Hypothalamus (tissue), 51 donors: ENCODE results near the gene DENND1A.
A peak's percentile ranks its signal among the peaks of the same experiment; 100 is the strongest.

ENCODE experiments used
- DNase-seq, 51 donors: peaks; one replicate each; lab custom pipeline; 2025; lab: John Stamatoyannopoulos, UW

The DENND1A gene

GRCh38 chr9:123696476-123696875 is 233.4 kb downstream of the DENND1A start:
- DNase-seq, result no peak

- no peak for DNase-seq
Measured at GRCh38 chr9:123695386-123695785, 234.5 kb downstream of the DENND1A start.

- no peak for DNase-seq
Measured at GRCh38 chr9:123691765-123692303, 238.1 kb downstream of the DENND1A start.

GRCh38 chr9:123689701-123690428 is 240.1 kb downstream of the DENND1A start:
- DNase-seq, result no peak

DNA sequence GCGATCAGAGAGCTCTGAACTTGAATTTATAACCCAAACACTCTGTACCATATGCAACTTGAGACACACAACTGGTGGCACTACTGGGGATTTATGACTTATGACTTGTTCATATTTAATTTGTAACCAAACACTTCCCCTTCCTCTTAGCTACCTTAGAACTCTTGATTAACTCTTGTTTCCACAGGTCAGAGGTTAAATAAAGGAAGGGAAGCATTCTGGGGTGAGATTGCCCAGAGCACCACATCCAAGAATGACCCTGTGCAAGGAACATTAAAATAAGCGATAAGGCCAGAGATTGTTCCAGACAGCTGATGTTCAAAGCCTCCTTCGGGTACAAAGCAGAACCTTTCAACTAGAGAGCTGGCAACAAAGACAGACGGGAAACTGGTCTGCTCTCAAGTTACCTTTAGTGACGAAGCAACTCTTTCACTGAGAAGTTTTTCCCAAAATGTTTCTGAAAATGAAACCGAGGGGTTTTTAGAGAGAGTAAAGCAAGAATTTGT is 242.6 kb downstream of the DENND1A start:
- DNase-seq, result no peak

DNA sequence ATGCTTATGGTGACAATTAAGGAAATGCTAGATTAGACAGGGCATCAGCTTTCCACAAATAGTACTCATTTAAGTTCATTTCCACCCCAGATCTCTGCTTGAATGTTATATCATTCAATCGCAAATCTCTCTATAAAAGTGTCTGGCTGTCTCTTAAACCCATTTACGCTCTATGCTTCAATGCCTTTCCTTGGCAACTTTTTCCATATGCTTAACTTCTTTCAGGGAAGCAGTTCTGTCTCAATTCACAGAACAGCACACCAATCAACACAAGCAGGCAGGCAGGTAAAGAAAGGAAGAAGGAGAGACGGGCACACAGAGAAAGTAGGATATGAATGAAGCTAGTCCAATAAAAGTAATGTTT is 243.1 kb downstream of the DENND1A start:
- no peak for DNase-seq

GRCh38 chr9:123686131-123686828 is 243.6 kb downstream of the DENND1A start:
- DNase-seq, result peak in 2 of 51 donors; percentile 3 to 33

DNA sequence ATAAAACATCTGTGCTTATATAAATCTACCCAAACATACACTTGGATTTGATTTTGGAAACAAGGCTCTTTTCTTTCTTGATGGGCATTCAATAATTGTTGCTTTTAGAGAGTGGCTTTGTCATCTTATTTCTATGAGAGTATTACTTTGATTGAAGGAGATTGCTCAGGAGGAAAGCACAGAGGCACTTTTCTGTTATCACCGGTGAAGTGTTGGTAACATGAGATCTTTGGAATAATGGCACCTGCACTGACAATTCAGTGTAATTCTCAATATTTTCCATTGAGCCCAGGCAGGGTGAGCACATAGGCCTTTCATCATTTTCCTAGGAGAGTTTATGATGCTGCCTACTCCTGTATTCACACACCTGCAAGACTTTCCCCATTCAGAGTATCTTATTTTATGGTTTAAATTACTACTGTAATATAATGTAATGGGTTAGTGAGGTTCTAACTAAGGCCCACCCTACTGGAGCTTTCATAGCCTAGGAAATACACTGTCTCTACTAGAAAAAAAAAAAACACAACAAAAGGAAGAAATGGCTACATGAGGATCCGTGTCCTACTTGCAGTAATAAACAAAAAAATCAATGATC is 244.3 kb downstream of the DENND1A start:
- no peak for DNase-seq

DNA sequence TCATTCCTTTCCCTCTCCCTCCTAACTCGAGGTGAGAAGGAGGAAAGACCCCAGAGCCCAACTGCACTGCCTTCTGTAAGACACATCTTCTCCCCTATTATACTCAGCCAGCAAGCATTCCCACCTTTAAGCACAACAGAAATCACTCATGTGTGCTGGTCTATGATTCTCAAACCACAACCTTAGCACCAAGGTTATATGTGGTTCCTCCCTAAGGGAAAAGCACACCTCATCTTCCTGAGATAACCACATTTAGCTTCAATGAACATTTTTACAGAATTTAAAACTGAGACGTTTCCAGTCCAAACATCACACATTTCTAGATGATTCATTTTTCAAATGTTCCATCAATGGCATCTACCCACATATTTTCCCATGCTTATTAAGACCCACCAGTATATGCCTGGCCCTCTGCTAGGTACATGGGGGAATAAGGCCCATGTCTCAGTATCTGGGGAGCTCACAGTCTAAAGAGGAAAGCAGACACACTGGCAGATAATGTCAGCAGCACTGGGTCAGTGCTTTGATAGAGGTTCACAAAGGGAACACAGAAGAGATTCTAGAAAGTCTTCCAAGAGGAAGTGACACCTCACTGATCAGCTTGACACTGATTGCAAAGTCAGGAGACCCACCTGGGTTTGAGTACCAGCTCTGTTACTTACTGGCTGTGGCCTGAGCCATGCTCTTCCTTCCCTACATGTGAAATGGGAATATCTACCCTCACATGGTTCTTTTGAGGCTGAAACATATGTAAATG is 245.4 kb downstream of the DENND1A start:
- DNase-seq, result peak in 1 of 51 donors; percentile 2

DNA sequence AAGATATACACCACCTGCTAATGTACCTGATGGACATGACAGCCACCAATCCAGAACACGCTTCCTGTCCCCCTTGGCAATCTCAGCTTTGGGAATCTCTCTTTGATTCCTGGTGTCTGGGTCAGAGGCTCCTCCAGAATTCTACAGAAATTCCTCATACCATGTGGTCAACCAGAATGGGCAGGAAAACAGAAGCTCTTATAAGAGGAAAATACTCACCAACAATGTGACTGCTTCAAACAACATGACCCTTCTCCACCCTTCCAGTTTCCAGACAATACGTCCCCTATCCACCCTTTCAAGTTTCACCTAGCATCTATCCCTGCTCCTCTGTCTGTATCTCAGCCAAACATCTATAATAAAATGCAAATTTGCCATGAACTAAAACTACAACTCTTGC is 247.2 kb downstream of the DENND1A start:
- no peak for DNase-seq

DNA sequence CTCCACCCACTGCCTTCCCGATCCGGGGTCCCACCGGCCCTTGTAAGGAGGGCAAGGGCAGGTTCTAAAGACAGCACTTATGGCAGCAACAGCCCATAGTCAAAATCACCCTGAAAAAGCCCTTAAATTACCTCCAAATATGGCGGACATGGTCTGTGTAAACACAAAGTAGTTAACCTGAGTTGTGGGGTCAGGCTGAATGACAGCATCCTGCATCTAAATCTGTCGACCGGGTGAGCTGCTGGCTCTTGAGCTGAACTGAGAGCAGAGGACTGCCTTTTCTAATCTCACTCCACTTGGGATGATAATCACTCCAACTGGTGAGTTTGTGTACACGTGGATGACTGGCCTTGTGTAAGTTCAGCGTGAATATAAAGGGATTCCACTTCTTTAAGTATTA is 249.6 kb downstream of the DENND1A start:
- DNase-seq, result no peak

DNA sequence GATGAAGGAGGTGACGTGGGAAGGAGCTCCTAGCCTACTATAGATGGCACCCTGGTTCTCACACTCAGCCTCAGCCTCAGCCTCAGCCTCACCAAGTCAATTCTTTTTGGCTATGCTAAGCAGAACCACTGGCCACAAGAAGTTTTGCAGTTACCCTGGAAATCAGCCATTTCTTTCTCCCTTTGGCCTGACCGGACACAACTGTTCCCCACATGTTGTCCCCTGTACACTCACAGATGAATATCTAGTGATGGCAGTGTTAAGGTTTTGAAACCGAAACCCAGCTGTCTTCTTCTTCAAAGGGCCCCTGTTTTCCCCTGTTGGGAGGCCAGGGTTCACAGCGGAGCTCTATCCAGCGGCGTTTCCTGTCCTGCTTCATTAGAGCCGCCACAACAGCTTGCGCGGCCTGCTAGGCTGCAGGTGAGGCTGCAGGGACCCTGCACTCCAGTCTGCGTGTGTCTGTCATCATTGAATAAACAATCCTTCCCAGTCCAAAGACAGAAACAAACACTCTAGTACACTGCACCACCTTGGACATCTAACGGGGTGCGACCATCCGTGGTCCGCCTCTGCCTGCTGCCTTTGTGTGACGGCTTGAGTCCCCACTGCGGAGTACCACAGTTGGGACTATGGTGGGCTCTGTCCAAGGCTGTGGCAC is 250.5 kb downstream of the DENND1A start:
- DNase-seq, result no peak

- no peak for DNase-seq
Measured at GRCh38 chr9:123678878-123679329, 251.0 kb downstream of the DENND1A start.

DNA sequence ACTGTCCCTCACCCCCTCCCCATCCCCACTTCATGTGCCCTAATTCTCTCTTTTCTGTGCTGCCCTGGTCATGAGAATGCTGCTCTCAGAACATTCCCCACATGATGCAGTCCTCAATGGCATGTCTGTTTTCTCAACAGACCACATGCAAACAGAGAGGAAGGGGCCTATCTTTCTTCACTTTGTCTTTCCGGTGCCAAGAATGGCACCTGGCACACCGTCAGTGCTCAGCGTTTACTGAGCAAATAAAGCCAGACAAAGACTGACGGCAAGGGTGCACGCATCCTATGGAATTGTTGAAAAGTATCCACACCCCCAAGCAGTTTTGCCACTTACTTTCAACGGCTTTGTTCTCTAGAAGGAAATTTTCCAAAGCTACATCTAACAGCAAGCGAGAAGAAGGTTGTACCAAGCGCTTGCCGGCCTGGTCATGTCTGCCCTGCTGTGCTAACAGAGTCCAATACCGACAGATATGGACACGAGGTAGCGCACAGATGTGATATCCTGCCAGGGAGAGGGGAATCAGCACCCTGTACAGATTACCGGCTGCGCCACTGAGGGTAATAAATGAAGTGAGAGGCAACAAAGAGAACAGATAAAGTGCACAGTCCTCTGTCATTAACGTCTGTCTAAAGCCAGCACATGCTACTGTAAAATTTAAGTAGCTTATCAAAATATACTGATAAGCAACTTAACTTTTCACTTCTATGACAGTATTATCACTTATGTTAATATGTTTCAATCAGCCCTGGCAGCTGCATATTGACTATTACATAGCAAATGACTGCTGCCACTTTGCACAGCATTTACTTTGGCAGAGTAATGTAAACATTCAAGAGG is 251.7 kb downstream of the DENND1A start:
- no peak for DNase-seq

DNA sequence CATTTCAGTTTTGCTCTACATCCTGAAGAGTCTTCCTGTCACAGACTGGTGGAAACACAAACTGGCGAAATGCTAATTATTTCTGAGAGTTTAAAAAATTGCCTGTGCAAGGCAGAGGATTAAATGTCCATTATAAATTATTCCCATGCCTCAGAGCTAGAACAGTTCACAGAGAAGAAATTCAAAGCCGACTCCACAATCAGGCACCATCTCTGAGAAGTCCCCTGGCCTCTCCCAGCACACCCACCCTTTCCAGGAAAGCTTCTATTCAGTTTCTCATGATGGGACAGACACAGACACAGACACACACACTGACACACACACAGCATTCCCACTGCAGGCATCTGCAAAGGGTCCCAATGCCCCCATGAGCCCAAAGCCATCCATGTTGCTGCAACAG is 253.1 kb downstream of the DENND1A start:
- DNase-seq, result no peak

DNA sequence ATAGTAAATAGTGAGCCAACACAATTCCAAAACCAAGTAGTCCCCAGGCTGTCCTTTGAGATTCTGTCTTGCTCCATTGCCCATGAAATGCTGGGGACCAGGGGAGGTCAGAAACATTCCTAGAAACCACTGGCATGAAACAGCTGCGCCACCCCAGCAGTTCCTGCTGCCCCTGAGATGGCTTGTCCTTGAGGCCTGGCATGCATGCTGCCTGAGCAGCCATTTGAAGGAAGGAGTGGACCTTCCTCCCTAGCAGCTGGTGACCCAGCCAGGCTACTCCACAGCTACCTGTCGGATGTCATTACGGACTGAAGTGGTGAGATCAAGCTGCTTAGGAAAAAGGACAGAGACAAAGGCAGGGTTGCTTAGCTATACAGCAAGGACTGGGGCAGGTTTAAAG is 260.6 kb downstream of the DENND1A start:
- DNase-seq, result no peak

- no peak for DNase-seq
Measured at GRCh38 chr9:123663529-123663928, 266.4 kb downstream of the DENND1A start.

DNA sequence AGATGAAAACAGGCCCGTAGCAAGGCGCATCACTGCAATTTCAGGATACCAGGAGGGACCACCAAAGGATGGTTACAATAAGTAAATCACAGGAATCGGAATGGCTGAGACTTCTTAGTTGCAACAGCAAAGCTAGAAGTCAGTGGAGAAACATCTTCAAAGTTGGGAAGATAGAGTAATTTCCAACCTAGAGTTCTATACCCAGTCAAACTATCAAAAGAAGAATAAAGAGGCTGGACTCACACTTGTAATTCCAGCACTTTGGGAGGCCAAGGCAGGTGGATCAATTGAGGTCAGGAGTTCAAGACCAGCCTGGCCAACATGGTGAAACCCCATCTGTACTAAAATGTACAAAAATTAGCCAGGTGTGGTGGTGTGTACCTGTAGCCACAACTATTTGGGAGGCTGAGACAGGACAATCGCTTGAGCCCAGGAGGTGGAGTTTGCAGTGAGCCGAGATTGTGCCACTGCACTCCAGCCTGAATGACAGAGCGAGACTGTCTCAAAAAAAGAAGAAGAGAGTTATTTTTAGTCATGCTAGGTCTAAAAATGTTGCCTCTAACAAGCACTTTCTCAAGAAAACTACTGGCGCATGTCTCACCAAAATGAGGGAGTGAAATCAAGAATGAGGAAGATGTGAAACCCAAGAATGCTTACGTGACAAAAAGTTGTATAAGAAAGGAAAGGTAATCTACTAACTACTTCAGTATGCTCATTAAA is 267.7 kb downstream of the DENND1A start:
- no peak for DNase-seq
